ENCODE results near the gene MCFD2. TPM values are rescaled to one million over a fixed set of nuclear protein-coding genes. Genes with fewer than 3 reads are reported as not detected.

MCFD2 gene
- total and polyA plus RNA-seq, 2 experiments from 2014 or later, result 161 to 196 TPM

DNA sequence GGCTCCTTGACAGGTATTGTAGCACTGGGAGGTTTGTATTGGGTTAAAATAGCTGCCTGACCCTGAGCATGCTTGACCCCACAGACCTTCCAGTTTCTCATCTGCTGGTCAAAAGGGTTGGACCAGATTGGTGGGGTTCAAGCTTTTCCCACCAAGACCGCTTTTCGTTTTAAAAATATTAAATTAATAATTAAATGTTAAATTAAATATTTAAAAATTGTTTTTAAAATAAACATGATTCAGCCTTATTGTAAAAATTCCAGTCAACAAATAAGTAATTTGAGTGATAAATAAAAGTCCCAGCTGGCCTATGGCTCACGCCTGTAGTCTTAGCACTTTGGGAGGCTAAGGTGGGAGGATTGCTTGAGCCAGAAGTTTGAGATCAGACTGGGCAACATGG is 36.6 kb upstream of the MCFD2 start:
- H3K4me2 ChIP-seq, result no peak overlapping the region
- no peaks in the 10 kb centered on the region for H3K9me3 ChIP-seq (ENCODE audit: low read depth)
- no peaks in the 10 kb centered on the region for H4K20me1 ChIP-seq (ENCODE audit: insufficient read depth, poor library complexity, severe bottlenecking)
- H3K4me1 ChIP-seq (ENCODE audit: insufficient read depth), result peaks cover 16% of the 10 kb centered on the region
- no peak overlapping the region for H3K4me3 ChIP-seq
- H2AFZ ChIP-seq, result no peak overlapping the region
- WGBS (ENCODE audit: low lambda C conversion rate, missing lambda C conversion rate), result 97% methylated on average over 3 of the region's 3 CpGs
- no peaks in the 10 kb centered on the region for H3K27me3 ChIP-seq
- no peaks in the 10 kb centered on the region for H3K36me3 ChIP-seq (replicated peaks; ENCODE audit: insufficient read depth, low read depth)
- H3K9me2 ChIP-seq (replicated peaks; ENCODE audit: insufficient read depth), result no peaks in the 10 kb centered on the region
- H3K79me2 ChIP-seq, result peaks cover 34% of the 10 kb centered on the region
- no peak overlapping the region for H3K27ac ChIP-seq
- TF ChIP-seq EZH2 (IDR thresholded peaks at IDR 0.05; ENCODE audit: borderline replicate concordance) (no peak), EZH2phosphoT487 (IDR thresholded peaks at IDR 0.05; ENCODE audit: low read depth, severe bottlenecking, unreplicated experiment) (no peak)
- TF ChIP-seq, protein P1, sequence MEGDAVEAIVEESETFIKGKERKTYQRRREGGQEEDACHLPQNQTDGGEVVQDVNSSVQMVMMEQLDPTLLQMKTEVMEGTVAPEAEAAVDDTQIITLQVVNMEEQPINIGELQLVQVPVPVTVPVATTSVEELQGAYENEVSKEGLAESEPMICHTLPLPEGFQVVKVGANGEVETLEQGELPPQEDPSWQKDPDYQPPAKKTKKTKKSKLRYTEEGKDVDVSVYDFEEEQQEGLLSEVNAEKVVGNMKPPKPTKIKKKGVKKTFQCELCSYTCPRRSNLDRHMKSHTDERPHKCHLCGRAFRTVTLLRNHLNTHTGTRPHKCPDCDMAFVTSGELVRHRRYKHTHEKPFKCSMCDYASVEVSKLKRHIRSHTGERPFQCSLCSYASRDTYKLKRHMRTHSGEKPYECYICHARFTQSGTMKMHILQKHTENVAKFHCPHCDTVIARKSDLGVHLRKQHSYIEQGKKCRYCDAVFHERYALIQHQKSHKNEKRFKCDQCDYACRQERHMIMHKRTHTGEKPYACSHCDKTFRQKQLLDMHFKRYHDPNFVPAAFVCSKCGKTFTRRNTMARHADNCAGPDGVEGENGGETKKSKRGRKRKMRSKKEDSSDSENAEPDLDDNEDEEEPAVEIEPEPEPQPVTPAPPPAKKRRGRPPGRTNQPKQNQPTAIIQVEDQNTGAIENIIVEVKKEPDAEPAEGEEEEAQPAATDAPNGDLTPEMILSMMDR (IDR thresholded peaks at IDR 0.05; ENCODE audit: poor library complexity), result no peak
- DNase-seq (ENCODE audit: low spot score), result no peak

DNA sequence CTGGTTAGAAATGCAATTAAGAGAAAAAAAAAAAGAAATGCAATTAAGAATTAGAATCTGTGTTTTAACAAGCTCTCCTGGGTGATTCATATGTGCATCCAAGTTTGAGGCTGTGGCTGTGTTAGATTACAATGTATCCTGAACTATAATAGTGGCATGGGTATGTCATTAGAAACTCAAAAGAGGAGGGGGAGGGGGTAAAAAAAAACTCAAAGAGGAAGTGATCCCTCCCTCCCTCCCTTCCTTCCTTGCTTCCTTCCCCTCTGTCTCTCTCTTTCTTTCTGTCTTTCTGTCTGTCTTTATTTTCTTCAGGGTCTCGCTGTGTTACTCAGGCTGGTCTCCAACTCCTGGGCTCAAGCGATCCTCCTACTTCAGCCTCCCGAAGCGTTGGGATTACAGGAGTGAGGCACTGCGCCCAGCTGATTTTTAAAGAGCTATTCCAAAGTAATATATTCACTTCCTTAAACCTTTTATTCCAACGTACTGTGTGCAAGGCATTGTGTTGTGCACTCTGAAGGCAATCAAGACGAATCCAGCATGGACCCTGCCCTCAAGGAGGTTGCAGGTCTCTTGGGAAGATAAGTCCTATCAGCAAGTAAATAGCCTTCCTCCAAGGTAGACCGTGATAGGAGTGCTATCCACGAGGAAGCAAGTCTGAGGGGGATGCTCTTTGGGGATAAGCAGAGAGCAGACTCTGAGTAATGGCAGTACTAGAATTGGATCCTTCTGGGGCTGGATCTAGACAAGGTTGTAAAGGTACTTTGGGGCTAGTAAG is 35.9 kb upstream of the MCFD2 start:
- no peaks in the 10 kb centered on the region for H3K9me2 ChIP-seq (replicated peaks; ENCODE audit: insufficient read depth)
- no peak for DNase-seq (ENCODE audit: low spot score)
- H3K36me3 ChIP-seq (replicated peaks; ENCODE audit: insufficient read depth, low read depth), result no peaks in the 10 kb centered on the region
- peaks cover 16% of the 10 kb centered on the region for H3K4me1 ChIP-seq (ENCODE audit: insufficient read depth)
- no peaks in the 10 kb centered on the region for H3K9me3 ChIP-seq (ENCODE audit: low read depth)
- no peaks in the 10 kb centered on the region for H3K27me3 ChIP-seq
- H4K20me1 ChIP-seq (ENCODE audit: insufficient read depth, poor library complexity, severe bottlenecking), result no peaks in the 10 kb centered on the region
- H3K79me2 ChIP-seq, result peaks cover 41% of the 10 kb centered on the region
- WGBS (ENCODE audit: low lambda C conversion rate, missing lambda C conversion rate), result 84% methylated on average over 9 of the region's 9 CpGs
- H3K4me2 ChIP-seq, result no peak overlapping the region
- H2AFZ ChIP-seq, result no peak overlapping the region
- H3K27ac ChIP-seq, result no peak overlapping the region
- TF ChIP-seq, protein P1 (IDR thresholded peaks at IDR 0.05; ENCODE audit: poor library complexity), result no peak
- TF ChIP-seq EZH2phosphoT487 (IDR thresholded peaks at IDR 0.05; ENCODE audit: low read depth, severe bottlenecking, unreplicated experiment) (no peak), EZH2 (IDR thresholded peaks at IDR 0.05; ENCODE audit: borderline replicate concordance) (no peak)
- no peak overlapping the region for H3K4me3 ChIP-seq

DNA sequence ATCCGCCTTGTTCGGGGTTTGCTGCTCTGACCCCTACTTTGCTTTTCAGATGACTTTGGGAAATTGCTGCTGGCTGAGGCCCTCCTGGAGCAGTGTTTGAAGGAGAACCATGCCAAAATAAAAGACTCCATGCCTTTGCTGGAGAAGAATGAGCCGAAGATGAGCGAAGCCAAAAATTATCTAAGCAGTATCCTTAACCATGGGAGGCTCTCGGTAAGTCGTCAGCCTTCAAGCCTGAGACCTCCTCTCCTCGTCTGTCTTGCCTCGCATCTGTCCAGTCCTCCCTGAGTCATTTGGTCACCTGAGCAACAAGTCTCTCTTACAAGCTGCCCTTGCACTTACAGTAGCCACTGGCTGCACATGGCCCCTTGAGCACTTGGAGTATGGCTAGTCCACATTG is 34.7 kb upstream of the MCFD2 start:
- DNase-seq (ENCODE audit: low spot score), result no peak
- no peaks in the 10 kb centered on the region for H3K9me2 ChIP-seq (replicated peaks; ENCODE audit: insufficient read depth)
- H2AFZ ChIP-seq, result no peak overlapping the region
- TF ChIP-seq, protein P1 (IDR thresholded peaks at IDR 0.05; ENCODE audit: poor library complexity), result no peak
- no peaks in the 10 kb centered on the region for H3K27me3 ChIP-seq
- H3K36me3 ChIP-seq (replicated peaks; ENCODE audit: insufficient read depth, low read depth), result no peaks in the 10 kb centered on the region
- H3K4me2 ChIP-seq, result no peak overlapping the region
- H3K4me3 ChIP-seq, result no peak overlapping the region
- no peaks in the 10 kb centered on the region for H4K20me1 ChIP-seq (ENCODE audit: insufficient read depth, poor library complexity, severe bottlenecking)
- no peaks in the 10 kb centered on the region for H3K9me3 ChIP-seq (ENCODE audit: low read depth)
- peaks cover 12% of the 10 kb centered on the region for H3K4me1 ChIP-seq (ENCODE audit: insufficient read depth)
- WGBS (ENCODE audit: low lambda C conversion rate, missing lambda C conversion rate), result 88% methylated on average over 8 of the region's 8 CpGs
- no peak overlapping the region for H3K27ac ChIP-seq
- H3K79me2 ChIP-seq, result peaks cover 53% of the 10 kb centered on the region
